ENCODE measurements around the gene SPINT2. TPM values are rescaled to one million over a fixed set of nuclear protein-coding genes. Genes with fewer than 3 reads are reported as not detected.

SPINT2 gene
- total and polyA plus RNA-seq, 2 of the 13 experiments (the other 11 are each of a cell fraction or from before 2014, with no cell fraction given): 0.31 to 0.77 TPM

GRCh38 chr19:38266981-38267597 lies 2.7 kb downstream of the SPINT2 start (continued):
- no peak for TF ChIP-seq MLXIP (CRISPR knock-in tag; IDR thresholded peaks at IDR 0.05; ENCODE audit: borderline replicate concordance)
- TF ChIP-seq SNAI1 (CRISPR knock-in tag; IDR thresholded peaks at IDR 0.05; ENCODE audit: borderline replicate concordance): no peak
- no peak for TF ChIP-seq KAT7 (CRISPR knock-in tag; IDR thresholded peaks at IDR 0.05; ENCODE audit: borderline replicate concordance)
- no peak for TF ChIP-seq ZNF589 (CRISPR knock-in tag; conservative IDR thresholded peaks at IDR 0.05)
- TF ChIP-seq ZNF205 (CRISPR knock-in tag; IDR thresholded peaks at IDR 0.05): no peak
- TF ChIP-seq ZNF709 (CRISPR knock-in tag; IDR thresholded peaks at IDR 0.05): no peak
- TF ChIP-seq ZNF17 (CRISPR knock-in tag; IDR thresholded peaks at IDR 0.05): no peak
- TF ChIP-seq ONECUT2 (CRISPR knock-in tag; IDR thresholded peaks at IDR 0.05): no peak
- no peak for TF ChIP-seq ZFP37 (CRISPR knock-in tag; IDR thresholded peaks at IDR 0.05; ENCODE audit: borderline replicate concordance)
- TF ChIP-seq, protein P1, sequence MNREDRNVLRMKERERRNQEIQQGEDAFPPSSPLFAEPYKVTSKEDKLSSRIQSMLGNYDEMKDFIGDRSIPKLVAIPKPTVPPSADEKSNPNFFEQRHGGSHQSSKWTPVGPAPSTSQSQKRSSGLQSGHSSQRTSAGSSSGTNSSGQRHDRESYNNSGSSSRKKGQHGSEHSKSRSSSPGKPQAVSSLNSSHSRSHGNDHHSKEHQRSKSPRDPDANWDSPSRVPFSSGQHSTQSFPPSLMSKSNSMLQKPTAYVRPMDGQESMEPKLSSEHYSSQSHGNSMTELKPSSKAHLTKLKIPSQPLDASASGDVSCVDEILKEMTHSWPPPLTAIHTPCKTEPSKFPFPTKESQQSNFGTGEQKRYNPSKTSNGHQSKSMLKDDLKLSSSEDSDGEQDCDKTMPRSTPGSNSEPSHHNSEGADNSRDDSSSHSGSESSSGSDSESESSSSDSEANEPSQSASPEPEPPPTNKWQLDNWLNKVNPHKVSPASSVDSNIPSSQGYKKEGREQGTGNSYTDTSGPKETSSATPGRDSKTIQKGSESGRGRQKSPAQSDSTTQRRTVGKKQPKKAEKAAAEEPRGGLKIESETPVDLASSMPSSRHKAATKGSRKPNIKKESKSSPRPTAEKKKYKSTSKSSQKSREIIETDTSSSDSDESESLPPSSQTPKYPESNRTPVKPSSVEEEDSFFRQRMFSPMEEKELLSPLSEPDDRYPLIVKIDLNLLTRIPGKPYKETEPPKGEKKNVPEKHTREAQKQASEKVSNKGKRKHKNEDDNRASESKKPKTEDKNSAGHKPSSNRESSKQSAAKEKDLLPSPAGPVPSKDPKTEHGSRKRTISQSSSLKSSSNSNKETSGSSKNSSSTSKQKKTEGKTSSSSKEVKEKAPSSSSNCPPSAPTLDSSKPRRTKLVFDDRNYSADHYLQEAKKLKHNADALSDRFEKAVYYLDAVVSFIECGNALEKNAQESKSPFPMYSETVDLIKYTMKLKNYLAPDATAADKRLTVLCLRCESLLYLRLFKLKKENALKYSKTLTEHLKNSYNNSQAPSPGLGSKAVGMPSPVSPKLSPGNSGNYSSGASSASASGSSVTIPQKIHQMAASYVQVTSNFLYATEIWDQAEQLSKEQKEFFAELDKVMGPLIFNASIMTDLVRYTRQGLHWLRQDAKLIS (CRISPR knock-in tag; IDR thresholded peaks at IDR 0.05): no peak
- TF ChIP-seq ZNF564 (CRISPR knock-in tag; IDR thresholded peaks at IDR 0.05): no peak
- no peak for TF ChIP-seq DNMT3B (CRISPR knock-in tag; conservative IDR thresholded peaks at IDR 0.05)
- no peak for TF ChIP-seq ZNF761 (CRISPR knock-in tag; conservative IDR thresholded peaks at IDR 0.05)
- TF ChIP-seq, protein P2, sequence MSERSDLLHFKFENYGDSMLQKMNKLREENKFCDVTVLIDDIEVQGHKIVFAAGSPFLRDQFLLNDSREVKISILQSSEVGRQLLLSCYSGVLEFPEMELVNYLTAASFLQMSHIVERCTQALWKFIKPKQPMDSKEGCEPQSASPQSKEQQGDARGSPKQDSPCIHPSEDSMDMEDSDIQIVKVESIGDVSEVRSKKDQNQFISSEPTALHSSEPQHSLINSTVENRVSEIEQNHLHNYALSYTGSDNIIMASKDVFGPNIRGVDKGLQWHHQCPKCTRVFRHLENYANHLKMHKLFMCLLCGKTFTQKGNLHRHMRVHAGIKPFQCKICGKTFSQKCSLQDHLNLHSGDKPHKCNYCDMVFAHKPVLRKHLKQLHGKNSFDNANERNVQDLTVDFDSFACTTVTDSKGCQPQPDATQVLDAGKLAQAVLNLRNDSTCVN (CRISPR knock-in tag; IDR thresholded peaks at IDR 0.05; ENCODE audit: borderline replicate concordance): no peak
- no peak for TF ChIP-seq MLLT10 (CRISPR knock-in tag; IDR thresholded peaks at IDR 0.05)
- TF ChIP-seq ZNF383 (CRISPR knock-in tag; IDR thresholded peaks at IDR 0.05; ENCODE audit: borderline replicate concordance): no peak
- TF ChIP-seq ZNF549 (CRISPR knock-in tag; IDR thresholded peaks at IDR 0.05): no peak
- 0 out of 4 replicates have a peak, but pooled peaks of 1 of the 2 experiments have one; percentile 19 for TF ChIP-seq KLF16 (CRISPR knock-in tag; IDR thresholded peaks at IDR 0.05)
- TF ChIP-seq GLI4 (CRISPR knock-in tag; IDR thresholded peaks at IDR 0.05; ENCODE audit: borderline replicate concordance): no peak
- TF ChIP-seq MED8 (CRISPR knock-in tag; IDR thresholded peaks at IDR 0.05; ENCODE audit: insufficient replicate concordance): no peak
